Measurements from ENCODE around the gene AFG1L. TPM values are rescaled to one million over a fixed set of nuclear protein-coding genes. Genes with fewer than 3 reads are reported as not detected.
"Not testable (repeated sequence)": the region's sequence is repeated elsewhere in the genome, so short reads cannot be mapped to it uniquely, and the experiment has no call there.

AFG1L gene
- 1 to 10 TPM; 4.8 to 5.7 (median 5.3) TPM for total RNA-seq (2021; fragmentation: NEBNext Ultra II Directional; extraction: Animal tissue kit (Norgen Biotek cat#: 25700))
- long read RNA-seq, full-length matches to known transcripts: 2 of 8 reads
- long read RNA-seq, partial matches to known transcripts: 0 of 8 reads
- long read RNA-seq, other reads (novel, unspliced or antisense): 6 of 8 reads

DNA sequence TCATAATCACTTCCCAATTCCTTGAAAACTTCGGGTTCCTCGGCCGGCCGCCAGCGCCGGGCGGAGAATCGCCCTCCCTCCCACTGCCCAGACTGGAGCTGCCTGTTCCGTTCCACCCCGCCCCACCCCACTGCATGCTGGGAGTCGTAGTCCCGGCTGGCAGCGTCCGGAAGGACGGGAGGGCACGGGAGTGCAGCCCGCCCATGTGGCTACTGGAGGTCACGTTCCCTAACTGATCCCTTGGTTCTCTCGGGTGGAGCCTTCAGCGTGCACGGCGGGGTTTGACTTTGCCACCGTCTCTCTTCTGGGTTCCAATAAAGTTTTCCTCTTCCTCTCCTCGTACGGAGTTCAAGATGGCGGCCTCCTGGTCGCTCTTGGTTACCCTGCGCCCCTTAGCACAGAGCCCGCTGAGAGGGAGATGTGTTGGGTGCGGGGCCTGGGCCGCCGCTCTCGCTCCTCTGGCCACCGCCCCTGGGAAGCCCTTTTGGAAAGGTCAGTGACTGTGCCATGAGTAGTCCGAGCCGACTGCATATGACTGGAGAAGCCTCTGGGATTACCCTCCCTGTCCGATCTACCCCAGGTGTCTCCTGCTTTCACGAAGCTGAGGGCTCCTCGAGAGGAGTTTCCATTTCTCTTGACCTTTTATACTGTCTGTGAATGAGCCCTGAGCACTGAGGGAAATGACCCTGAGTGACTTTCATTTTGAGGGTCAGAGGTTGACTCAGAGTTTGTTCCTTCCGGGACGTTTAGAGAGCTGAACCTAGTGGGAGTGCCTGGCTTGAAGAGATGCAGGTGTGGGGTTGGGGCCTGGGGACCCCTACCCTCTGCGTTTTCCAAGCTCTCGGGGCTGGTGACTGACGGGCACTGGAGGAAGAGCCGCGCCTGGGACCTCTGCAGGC lies at the start of gene AFG1L:
TSS of gene AFG1L (plus strand) at position 328 of the 899 bp plus-strand sequence. CDS start at position 354, 26 bp downstream.
- Mint-ChIP-seq H3K4me3 (peak within 1 kb of the TSS; percentile 98), H3K4me1 (ENCODE audit: low read depth) (peaks cover 13% of the 10 kb centered on the region), H3K9me3 (no peaks in the 10 kb centered on the region), H3K27ac (peak within 1 kb of the TSS; percentile 99), H3K27me3 (ENCODE audit: insufficient read depth) (no peaks in the 10 kb centered on the region), H3K36me3 (ENCODE audit: low read depth) (no peaks in the 10 kb centered on the region; the same call in 1 of the 2 replicates)
- peak; percentile 84 for DNase-seq
- TF ChIP-seq CTCF (IDR thresholded peaks at IDR 0.05): no peak

GRCh38 chr6:108245095-108245494 lies 49.8 kb upstream of the AFG1L start:
- DNase-seq; H3K4me1 Mint-ChIP-seq (ENCODE audit: low read depth); H3K27ac Mint-ChIP-seq; H3K4me3 Mint-ChIP-seq; H3K27me3 Mint-ChIP-seq (ENCODE audit: insufficient read depth): not testable (repeated sequence)
- Mint-ChIP-seq H3K9me3 (peaks cover 12% of the 10 kb centered on the region), H3K36me3 (ENCODE audit: low read depth) (peaks cover 42% of the 10 kb centered on the region)

- Mint-ChIP-seq H3K36me3 (ENCODE audit: low read depth) (peaks cover 20% of the 10 kb centered on the region), H3K9me3 (peaks cover 5% of the 10 kb centered on the region), H3K27me3 (ENCODE audit: insufficient read depth) (no peaks in the 10 kb centered on the region), H3K4me3 (no peak overlapping the region), H3K4me1 (ENCODE audit: low read depth) (peaks cover 18% of the 10 kb centered on the region; the same call in 1 of the 2 replicates), H3K27ac (no peak overlapping the region)
- no peak for TF ChIP-seq CTCF (IDR thresholded peaks at IDR 0.05)
- DNase-seq: no peak
Measured at GRCh38 chr6:108247965-108248536, 46.8 kb upstream of the AFG1L start.

- peaks cover 7% of the 10 kb centered on the region for H3K36me3 Mint-ChIP-seq (ENCODE audit: low read depth)
- peak; percentile 16 for DNase-seq
- no peaks in the 10 kb centered on the region for H3K27me3 Mint-ChIP-seq (ENCODE audit: insufficient read depth)
- H3K4me3 Mint-ChIP-seq: no peak overlapping the region
- peaks cover 5% of the 10 kb centered on the region; the same call in 1 of the 2 replicates for H3K9me3 Mint-ChIP-seq
- peaks cover 33% of the 10 kb centered on the region for H3K4me1 Mint-ChIP-seq (ENCODE audit: low read depth)
- peak; percentile 66 for TF ChIP-seq CTCF (IDR thresholded peaks at IDR 0.05)
- H3K27ac Mint-ChIP-seq: no peak overlapping the region
Measured at GRCh38 chr6:108250240-108250866, 44.5 kb upstream of the AFG1L start.

- Mint-ChIP-seq H3K27ac (no peak overlapping the region), H3K4me3 (no peak overlapping the region), H3K27me3 (ENCODE audit: insufficient read depth) (no peaks in the 10 kb centered on the region), H3K36me3 (ENCODE audit: low read depth) (no peaks in the 10 kb centered on the region; the same call in 1 of the 2 replicates), H3K4me1 (ENCODE audit: low read depth) (peaks cover 33% of the 10 kb centered on the region), H3K9me3 (no peaks in the 10 kb centered on the region)
- no peak for TF ChIP-seq CTCF (IDR thresholded peaks at IDR 0.05)
- DNase-seq: no peak
Measured at GRCh38 chr6:108251252-108251651, 43.6 kb upstream of the AFG1L start.
